LNCaP clone FGC (cell line): ENCODE measurements around the gene RTN4RL1.

Experiments
- DNase-seq: peaks from one replicate; pipeline ENCODE4 v3.0.0-alpha.2; 2011; ENCODE audit warnings: low read depth
- H3K4me3 ChIP-seq: 2 replicates; pipeline ENCODE4 v1.5.1; 2011; ENCODE audit warnings: mild to moderate bottlenecking, low read depth, low read length, control low read depth
- TF ChIP-seq, protein P1 (sequence below): IDR thresholded peaks from 2 replicates; pipeline ENCODE4 v1.5.1; 2012; ENCODE audit warnings: mild to moderate bottlenecking; ENCODE audit not compliant: control insufficient read depth, insufficient read depth; ENCODE audit errors: extremely low read depth

RTN4RL1 gene

DNA sequence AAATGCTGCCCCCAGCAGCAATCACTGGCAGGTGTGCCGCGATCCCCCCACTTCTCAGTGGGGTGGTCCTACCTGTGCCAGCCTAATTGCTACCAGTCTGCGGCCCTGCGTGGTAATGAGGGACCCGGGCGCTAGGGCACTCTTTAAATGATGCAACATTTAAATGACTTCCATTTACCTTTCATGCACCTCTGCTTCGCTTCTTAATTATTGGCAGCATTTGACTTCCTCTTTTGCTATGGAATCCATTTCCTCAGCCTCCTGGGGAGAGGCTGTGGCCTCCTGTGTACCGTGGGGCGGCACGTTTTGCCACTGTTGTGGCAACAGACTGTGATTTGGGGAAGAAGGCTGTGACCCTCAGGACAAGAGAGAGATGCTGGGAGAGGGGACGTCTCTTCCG, 109.2 kb downstream of the RTN4RL1 start:
- no peak overlapping the region for H3K4me3 ChIP-seq
- TF ChIP-seq, protein P1, sequence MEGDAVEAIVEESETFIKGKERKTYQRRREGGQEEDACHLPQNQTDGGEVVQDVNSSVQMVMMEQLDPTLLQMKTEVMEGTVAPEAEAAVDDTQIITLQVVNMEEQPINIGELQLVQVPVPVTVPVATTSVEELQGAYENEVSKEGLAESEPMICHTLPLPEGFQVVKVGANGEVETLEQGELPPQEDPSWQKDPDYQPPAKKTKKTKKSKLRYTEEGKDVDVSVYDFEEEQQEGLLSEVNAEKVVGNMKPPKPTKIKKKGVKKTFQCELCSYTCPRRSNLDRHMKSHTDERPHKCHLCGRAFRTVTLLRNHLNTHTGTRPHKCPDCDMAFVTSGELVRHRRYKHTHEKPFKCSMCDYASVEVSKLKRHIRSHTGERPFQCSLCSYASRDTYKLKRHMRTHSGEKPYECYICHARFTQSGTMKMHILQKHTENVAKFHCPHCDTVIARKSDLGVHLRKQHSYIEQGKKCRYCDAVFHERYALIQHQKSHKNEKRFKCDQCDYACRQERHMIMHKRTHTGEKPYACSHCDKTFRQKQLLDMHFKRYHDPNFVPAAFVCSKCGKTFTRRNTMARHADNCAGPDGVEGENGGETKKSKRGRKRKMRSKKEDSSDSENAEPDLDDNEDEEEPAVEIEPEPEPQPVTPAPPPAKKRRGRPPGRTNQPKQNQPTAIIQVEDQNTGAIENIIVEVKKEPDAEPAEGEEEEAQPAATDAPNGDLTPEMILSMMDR: no peak
- DNase-seq: no peak

DNA sequence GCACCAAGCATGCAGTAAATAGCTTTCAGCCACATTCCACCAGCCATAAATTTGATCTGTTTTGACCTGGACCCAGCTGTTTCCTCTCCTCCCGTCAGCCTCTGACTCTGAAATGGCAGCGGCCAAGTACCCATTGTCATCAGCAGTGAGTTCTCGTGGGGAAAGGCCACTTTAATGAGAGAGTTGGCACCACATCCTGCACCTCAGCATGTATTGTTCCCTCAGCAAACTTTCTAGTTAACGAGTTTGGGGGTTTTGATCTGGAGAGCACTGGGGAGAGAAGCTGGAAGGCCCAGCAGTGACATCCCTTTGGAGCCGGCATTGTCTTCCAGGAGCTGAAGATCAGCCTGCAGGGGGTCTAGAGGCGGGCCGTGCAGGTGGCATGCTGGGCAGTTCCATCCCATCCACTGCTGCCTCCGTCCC, 110.5 kb downstream of the RTN4RL1 start:
- no peak for DNase-seq
- TF ChIP-seq, protein P1: no peak
- no peak overlapping the region for H3K4me3 ChIP-seq

GRCh38 chr17:1913702-1914101, 111.4 kb downstream of the RTN4RL1 start:
- DNase-seq: no peak
- no peak overlapping the region for H3K4me3 ChIP-seq
- TF ChIP-seq, protein P1: no peak

- no peak for DNase-seq
- H3K4me3 ChIP-seq: no peak overlapping the region
- TF ChIP-seq, protein P1: no peak
These were observed 113.0 kb downstream of the RTN4RL1 start for GRCh38 chr17:1912146-1912545.

- TF ChIP-seq, protein P1: no peak
- no peak overlapping the region for H3K4me3 ChIP-seq
- DNase-seq: no peak
These were observed 115.1 kb downstream of the RTN4RL1 start for GRCh38 chr17:1909985-1910384.

DNA sequence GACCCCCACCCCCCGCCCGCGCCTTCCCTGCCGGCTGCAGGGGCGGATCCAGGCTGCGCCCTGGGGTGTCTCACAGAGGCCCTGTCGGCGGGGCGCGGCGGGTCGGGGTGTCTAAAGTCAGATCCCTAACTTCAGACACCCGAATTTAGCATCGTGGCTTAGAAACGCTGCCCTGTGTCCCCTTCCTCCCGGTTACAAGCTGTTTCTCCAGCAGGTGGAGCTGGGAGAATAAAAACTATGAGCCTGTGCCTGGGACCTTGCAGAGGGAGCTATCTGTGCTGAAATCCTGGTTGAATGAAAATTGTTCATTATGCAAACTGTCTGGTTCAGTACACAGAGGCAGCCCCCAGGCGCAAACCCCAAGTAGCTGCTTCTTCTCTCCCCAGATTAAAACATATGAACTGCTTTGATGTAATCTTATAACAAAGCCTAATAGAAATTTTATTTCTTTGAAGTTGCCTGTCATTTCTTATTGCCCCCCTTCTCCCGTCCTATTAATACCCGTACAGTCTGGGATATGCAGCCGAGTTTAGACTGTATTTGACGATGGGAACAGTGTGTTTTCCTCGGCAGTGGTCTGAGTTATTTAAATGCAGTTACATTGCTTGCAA, 116.3 kb downstream of the RTN4RL1 start:
- no peak overlapping the region for H3K4me3 ChIP-seq
- DNase-seq: no peak

More for the DNA sequence above, 116.3 kb downstream of the RTN4RL1 start:
- TF ChIP-seq, protein P1: peak; percentile 92
